ENCODE data around the gene MAPK14. TPM values are rescaled to one million over a fixed set of nuclear protein-coding genes. Genes with fewer than 3 reads are reported as not detected.

MAPK14 gene
- total and polyA plus RNA-seq, 3 donors from 2014 or later: 21.8 to 58.3 (median 57.3) TPM

DNA sequence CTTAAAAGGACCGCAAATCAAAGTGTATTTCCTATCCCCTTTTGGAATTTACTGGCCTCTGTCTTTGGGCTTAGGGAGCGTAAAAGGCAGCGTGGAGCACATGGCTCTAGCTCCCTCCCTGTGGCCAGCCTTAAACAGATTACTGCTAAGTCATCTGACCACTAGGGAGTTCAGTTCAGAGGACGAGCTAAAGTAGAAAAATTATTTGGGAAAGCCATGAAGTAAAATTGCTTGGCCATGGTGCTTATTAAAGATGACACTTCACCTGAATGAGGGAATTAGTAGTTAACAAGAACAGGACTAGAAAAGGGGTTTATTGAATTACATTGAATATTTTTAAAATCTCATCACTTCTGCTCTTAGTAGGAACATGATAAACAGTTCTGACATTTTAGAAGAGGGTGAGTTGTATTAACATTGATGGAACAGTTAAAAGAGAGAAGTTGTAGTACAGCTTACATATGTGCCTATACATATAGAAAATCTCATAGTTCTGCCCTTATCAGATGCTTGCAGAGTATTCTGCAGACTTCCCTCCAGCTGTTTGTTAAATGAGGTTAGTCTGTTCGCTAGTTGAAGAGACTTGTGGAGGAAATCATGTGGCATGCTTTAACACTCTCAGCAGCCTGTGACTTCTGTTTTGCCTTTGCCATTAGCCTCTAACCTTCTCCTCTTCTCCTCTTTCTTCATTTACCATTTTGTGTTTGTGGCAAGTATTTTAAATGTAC is 71.5 kb downstream of the MAPK14 start:
- H3K36me3 ChIP-seq (ENCODE audit: low read depth, missing control alignments): no peaks in the 10 kb centered on the region
- TF ChIP-seq, protein P1, sequence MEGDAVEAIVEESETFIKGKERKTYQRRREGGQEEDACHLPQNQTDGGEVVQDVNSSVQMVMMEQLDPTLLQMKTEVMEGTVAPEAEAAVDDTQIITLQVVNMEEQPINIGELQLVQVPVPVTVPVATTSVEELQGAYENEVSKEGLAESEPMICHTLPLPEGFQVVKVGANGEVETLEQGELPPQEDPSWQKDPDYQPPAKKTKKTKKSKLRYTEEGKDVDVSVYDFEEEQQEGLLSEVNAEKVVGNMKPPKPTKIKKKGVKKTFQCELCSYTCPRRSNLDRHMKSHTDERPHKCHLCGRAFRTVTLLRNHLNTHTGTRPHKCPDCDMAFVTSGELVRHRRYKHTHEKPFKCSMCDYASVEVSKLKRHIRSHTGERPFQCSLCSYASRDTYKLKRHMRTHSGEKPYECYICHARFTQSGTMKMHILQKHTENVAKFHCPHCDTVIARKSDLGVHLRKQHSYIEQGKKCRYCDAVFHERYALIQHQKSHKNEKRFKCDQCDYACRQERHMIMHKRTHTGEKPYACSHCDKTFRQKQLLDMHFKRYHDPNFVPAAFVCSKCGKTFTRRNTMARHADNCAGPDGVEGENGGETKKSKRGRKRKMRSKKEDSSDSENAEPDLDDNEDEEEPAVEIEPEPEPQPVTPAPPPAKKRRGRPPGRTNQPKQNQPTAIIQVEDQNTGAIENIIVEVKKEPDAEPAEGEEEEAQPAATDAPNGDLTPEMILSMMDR (IDR thresholded peaks at IDR 0.05): no peak
- TF ChIP-seq POLR2A (IDR thresholded peaks at IDR 0.05): no peak
- H3K4me3 ChIP-seq: no peak overlapping the region
- peaks cover 12% of the 10 kb centered on the region for H3K4me1 ChIP-seq
- intact Hi-C loops (cut with DNase I; ENCODE audit: low total_unique reads): no loop called here
- no peaks in the 10 kb centered on the region for H3K27me3 ChIP-seq
- peak; percentile 41 for DNase-seq
- 51 to 71% methylated on average over 5 of the region's 5 CpGs for WGBS, 2 donors
- H3K9me3 ChIP-seq: no peaks in the 10 kb centered on the region
- H3K27ac ChIP-seq: no peak overlapping the region

DNA sequence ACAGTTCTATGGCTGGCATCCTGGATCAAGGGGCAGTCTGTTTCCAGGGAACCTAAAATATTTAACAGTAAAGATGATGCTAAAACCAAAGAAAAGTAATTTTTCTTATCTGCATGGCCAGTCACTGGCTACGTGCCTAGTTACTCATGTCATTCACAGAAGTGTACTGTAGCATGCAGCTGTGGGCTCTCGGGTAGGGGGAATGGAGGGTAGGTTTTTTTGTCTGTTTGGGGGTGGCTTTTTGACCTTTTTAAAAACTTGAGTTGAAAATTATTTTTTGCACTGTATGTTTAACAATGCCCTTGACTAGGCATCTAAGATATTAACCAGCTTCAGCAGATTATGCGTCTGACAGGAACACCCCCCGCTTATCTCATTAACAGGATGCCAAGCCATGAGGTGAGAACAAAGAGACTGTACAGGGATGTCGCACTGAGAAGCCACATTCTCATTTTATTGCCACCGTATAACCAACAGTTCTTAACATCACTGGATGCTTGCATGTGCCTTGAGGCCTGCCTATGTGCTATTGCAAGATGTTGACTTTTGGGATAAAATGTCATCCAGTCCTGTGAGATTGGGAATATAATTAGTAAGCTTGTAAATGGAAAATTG is 72.4 kb downstream of the MAPK14 start:
- Histone ChIP-seq H3K27me3 (no peaks in the 10 kb centered on the region), H3K4me1 (peaks cover 9% of the 10 kb centered on the region), H3K4me3 (no peak overlapping the region), H3K27ac (no peak overlapping the region), H3K9me3 (no peaks in the 10 kb centered on the region), H3K36me3 (ENCODE audit: low read depth, missing control alignments) (no peaks in the 10 kb centered on the region)
- intact Hi-C loops (cut with DNase I; ENCODE audit: low total_unique reads): no loop called here
- DNase-seq: peak; percentile 63
- TF ChIP-seq POLR2A (IDR thresholded peaks at IDR 0.05): no peak
- TF ChIP-seq, protein P1 (IDR thresholded peaks at IDR 0.05): no peak
- 62 to 70% methylated on average over 6 of the region's 6 CpGs for WGBS, 2 donors

DNA sequence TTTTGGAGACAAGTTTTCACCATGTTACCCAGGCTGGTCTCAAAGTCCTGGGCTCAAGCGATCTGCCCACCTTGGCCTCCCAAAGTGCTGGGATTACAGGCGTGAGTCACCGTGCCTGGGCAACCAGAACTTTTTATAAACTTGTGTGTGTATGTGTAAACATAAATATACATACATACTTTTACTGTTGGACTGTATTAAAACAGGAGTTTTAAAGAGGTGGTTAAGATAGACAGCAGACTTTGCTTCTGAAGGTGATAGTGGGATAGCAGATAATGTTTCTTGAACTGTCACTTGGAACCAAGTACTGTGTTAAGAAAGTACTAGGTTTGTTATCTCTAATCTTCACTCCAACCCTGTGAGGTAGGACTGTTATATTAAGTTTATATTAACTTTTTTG is 74.1 kb downstream of the MAPK14 start:
- Histone ChIP-seq H3K27me3 (no peaks in the 10 kb centered on the region), H3K9me3 (no peaks in the 10 kb centered on the region), H3K4me1 (peaks cover 5% of the 10 kb centered on the region), H3K27ac (no peak overlapping the region), H3K36me3 (ENCODE audit: low read depth, missing control alignments) (no peaks in the 10 kb centered on the region), H3K4me3 (no peak overlapping the region)
- no peak for DNase-seq
- TF ChIP-seq, protein P1 (IDR thresholded peaks at IDR 0.05): no peak
- TF ChIP-seq POLR2A (IDR thresholded peaks at IDR 0.05): no peak
- intact Hi-C loops (cut with DNase I; ENCODE audit: low total_unique reads): no loop called here
- WGBS, 2 donors: 97 to 98% methylated on average over 3 of the region's 3 CpGs

DNA sequence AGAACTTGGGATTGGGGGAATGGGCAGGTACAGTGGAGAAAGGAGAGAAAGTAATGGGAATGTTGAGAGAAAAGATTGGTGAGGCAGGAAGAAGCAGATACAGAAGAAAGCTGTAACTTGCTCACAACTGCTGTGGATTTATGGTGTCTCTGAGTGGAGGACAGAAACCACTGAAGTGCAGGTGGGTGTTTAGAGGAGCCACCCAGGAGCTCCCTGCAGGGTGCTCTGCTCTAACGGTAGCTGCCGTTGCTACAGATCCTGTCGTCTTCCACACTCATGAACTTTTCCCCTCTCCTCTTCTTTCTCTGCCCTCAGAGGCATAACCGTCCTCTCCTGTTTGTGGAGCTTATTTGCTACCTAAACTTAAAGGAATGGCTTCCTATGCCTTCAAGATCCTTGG is 75.2 kb downstream of the MAPK14 start:
- DNase-seq: no peak
- no peaks in the 10 kb centered on the region for H3K36me3 ChIP-seq (ENCODE audit: low read depth, missing control alignments)
- peaks cover 5% of the 10 kb centered on the region for H3K4me1 ChIP-seq
- no peaks in the 10 kb centered on the region for H3K27me3 ChIP-seq
- H3K9me3 ChIP-seq: no peaks in the 10 kb centered on the region
- TF ChIP-seq, protein P1 (IDR thresholded peaks at IDR 0.05): no peak
- no peak for TF ChIP-seq POLR2A (IDR thresholded peaks at IDR 0.05)
- WGBS, 2 donors: 65 to 69% methylated on average over 4 of the region's 4 CpGs
- H3K4me3 ChIP-seq: no peak overlapping the region
- intact Hi-C loops (cut with DNase I; ENCODE audit: low total_unique reads): no loop called here
- H3K27ac ChIP-seq: no peak overlapping the region
